Parathyroid adenoma (tissue), 2 donors: ENCODE data around the gene STX1B.

ENCODE experiments used
- H2AFZ ChIP-seq: fragments of 300-600 bp; sonication (generic); one replicate; pipeline ENCODE4 v1.7.0; 2017; ENCODE audit warnings: antibody characterized with exemption, mild to moderate bottlenecking
- H3K27ac ChIP-seq: fragments of 300-600 bp; sonication (generic); one replicate; pipeline ENCODE4 v1.7.0; 2017
- H3K27me3 ChIP-seq: fragments of 300-600 bp; sonication (generic); one replicate; pipeline ENCODE4 v1.7.0; 2017; ENCODE audit warnings: low read length; ENCODE audit not compliant: control insufficient read depth, insufficient read depth
- H3K36me3 ChIP-seq: fragments of 300-600 bp; sonication (generic); one replicate; pipeline ENCODE4 v1.7.0; 2017; ENCODE audit warnings: low read length; ENCODE audit not compliant: control insufficient read depth, insufficient read depth
- H3K4me1 ChIP-seq: fragments of 300-600 bp; sonication (generic); one replicate; pipeline ENCODE4 v1.7.0; 2017; ENCODE audit warnings: control low read depth
- H3K4me2 ChIP-seq: fragments of 300-600 bp; sonication (generic); one replicate; pipeline ENCODE4 v1.7.0; 2017; ENCODE audit warnings: low read length
- H3K4me3 ChIP-seq: fragments of 300-600 bp; sonication (generic); one replicate; pipeline ENCODE4 v1.7.0; 2017; ENCODE audit warnings: low read depth, low read length
- H3K79me2 ChIP-seq: fragments of 300-600 bp; sonication (generic); one replicate; pipeline ENCODE4 v1.7.0; 2017; ENCODE audit warnings: control low read depth
- H3K9ac ChIP-seq: fragments of 300-600 bp; sonication (generic); one replicate; pipeline ENCODE4 v1.7.0; 2017; ENCODE audit warnings: mild to moderate bottlenecking
- H3K9me3 ChIP-seq: fragments of 300-600 bp; sonication (generic); one replicate; pipeline ENCODE4 v1.7.0; 2017; ENCODE audit warnings: low read length; ENCODE audit not compliant: control insufficient read depth
- CTCF ChIP-seq: fragments of 300-600 bp; sonication (generic); IDR thresholded peaks from one replicate; pipeline ENCODE4 v1.7.0; 2017; ENCODE audit warnings: antibody characterized with exemption, mild to moderate bottlenecking
- donor health status: primary hyperparathyroidism.

STX1B gene

GRCh38 chr16:30971298-30971697 lies 39.1 kb downstream of the STX1B start:
- TF ChIP-seq CTCF, result no peak
- H3K79me2 ChIP-seq, result peaks cover 14% of the 10 kb centered on the region
- H3K4me2 ChIP-seq, result no peak overlapping the region
- no peak overlapping the region for H3K9ac ChIP-seq
- H2AFZ ChIP-seq, result no peak overlapping the region
- no peak overlapping the region for H3K27ac ChIP-seq
- no peaks in the 10 kb centered on the region for H3K27me3 ChIP-seq
- no peak overlapping the region for H3K4me3 ChIP-seq
- H3K36me3 ChIP-seq, result no peaks in the 10 kb centered on the region
- H3K4me1 ChIP-seq, result no peaks in the 10 kb centered on the region
- no peaks in the 10 kb centered on the region for H3K9me3 ChIP-seq

- peaks cover 16% of the 10 kb centered on the region for H3K79me2 ChIP-seq
- H3K4me3 ChIP-seq, result no peak overlapping the region
- H3K27ac ChIP-seq, result no peak overlapping the region
- no peak overlapping the region for H3K9ac ChIP-seq
- no peak overlapping the region for H2AFZ ChIP-seq
- H3K27me3 ChIP-seq, result no peaks in the 10 kb centered on the region
- H3K36me3 ChIP-seq, result no peaks in the 10 kb centered on the region
- H3K4me1 ChIP-seq, result no peaks in the 10 kb centered on the region
- H3K4me2 ChIP-seq, result no peak overlapping the region
- no peaks in the 10 kb centered on the region for H3K9me3 ChIP-seq
- TF ChIP-seq CTCF, result no peak
Observed at GRCh38 chr16:30969246-30969842, 41.1 kb downstream of the STX1B start.

- TF ChIP-seq CTCF, result no peak
Observed at GRCh38 chr16:30967795-30968194, 42.6 kb downstream of the STX1B start.

GRCh38 chr16:30966033-30966619 lies 44.3 kb downstream of the STX1B start:
- Histone ChIP-seq H3K27ac (no peak overlapping the region), H3K27me3 (no peaks in the 10 kb centered on the region), H2AFZ (no peak overlapping the region), H3K79me2 (peaks cover 10% of the 10 kb centered on the region), H3K36me3 (no peaks in the 10 kb centered on the region), H3K9ac (no peak overlapping the region), H3K4me1 (no peaks in the 10 kb centered on the region), H3K9me3 (no peaks in the 10 kb centered on the region), H3K4me2 (no peak overlapping the region), H3K4me3 (no peak overlapping the region)
- TF ChIP-seq CTCF, result no peak

More at GRCh38 chr16:30967795-30968194, 42.6 kb downstream of the STX1B start:
- H3K36me3 ChIP-seq, result no peaks in the 10 kb centered on the region
- H3K79me2 ChIP-seq, result peaks cover 10% of the 10 kb centered on the region
- H3K27me3 ChIP-seq, result no peaks in the 10 kb centered on the region
- no peak overlapping the region for H3K27ac ChIP-seq
- H3K9ac ChIP-seq, result no peak overlapping the region
- no peak overlapping the region for H2AFZ ChIP-seq
- H3K4me2 ChIP-seq, result no peak overlapping the region
- H3K4me1 ChIP-seq, result no peaks in the 10 kb centered on the region
- H3K4me3 ChIP-seq, result no peak overlapping the region
- H3K9me3 ChIP-seq, result no peaks in the 10 kb centered on the region

DNA sequence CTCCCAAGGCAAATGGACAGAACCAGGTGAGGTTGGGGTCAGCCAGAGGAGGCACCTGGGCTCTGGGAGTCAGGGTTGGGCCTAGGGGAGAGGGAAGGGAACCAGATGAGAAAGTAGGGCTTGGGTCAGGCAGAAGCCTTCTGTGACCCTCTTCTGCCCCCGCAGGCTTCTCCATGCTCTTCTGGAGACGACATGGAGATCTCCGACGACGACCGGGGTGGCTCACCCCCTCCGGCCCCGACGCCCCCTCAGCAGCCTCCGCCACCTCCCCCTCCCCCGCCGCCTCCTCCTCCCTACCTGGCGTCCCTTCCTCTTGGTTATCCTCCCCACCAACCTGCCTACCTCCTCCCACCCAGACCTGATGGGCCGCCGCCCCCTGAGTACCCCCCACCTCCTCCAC lies 45.0 kb downstream of the STX1B start:
- Histone ChIP-seq H3K27ac (no peak overlapping the region), H3K4me2 (no peak overlapping the region), H3K27me3 (no peaks in the 10 kb centered on the region), H2AFZ (no peak overlapping the region), H3K9me3 (no peaks in the 10 kb centered on the region), H3K4me3 (no peak overlapping the region), H3K36me3 (no peaks in the 10 kb centered on the region), H3K79me2 (peaks cover 10% of the 10 kb centered on the region), H3K9ac (no peak overlapping the region), H3K4me1 (no peaks in the 10 kb centered on the region)
- TF ChIP-seq CTCF, result no peak
